ENCODE data around the gene DCLRE1A. TPM values are rescaled to one million over a fixed set of nuclear protein-coding genes. Genes with fewer than 3 reads are reported as not detected.

DCLRE1A gene
- total RNA-seq, 3 donors from 2014 or later, result 4.7 to 6.5 (median 5.1) TPM

DNA sequence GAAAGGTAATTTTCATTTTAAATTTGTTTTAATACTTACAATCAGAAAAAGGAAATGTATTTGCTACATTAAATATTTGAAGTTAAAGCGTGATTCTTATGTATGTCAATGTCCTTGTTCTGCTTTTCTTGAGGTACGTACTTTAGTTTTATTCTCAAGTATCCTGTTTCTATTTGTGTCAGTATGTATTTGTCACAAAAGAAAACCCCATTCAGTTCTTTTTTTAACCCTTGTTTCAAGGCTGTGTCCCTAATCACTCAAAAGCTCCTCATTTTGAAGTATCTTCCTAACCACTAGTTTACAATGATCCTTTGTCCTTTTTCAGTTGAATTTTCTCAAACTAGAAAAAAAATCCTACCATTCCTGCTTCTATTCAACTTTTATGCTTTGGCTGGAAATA lies 25.8 kb upstream of the DCLRE1A start:
- DNase-seq (no peak), ATAC-seq (no peak)
- TF ChIP-seq CTCF (IDR thresholded peaks at IDR 0.05), result no peak
- Histone ChIP-seq H3K4me1 (ENCODE audit: low read depth) (no peaks in the 10 kb centered on the region), H3K9me3 (no peaks in the 10 kb centered on the region), H3K36me3 (ENCODE audit: low read depth) (no peaks in the 10 kb centered on the region), H3K4me3 (no peak overlapping the region)
- intact Hi-C loops (cut with DNase I, micrococcal nuclease), result no loop called here

GRCh38 chr10:113876461-113876860 lies 22.6 kb upstream of the DCLRE1A start:
- ATAC-seq, result no peak
- no peak for DNase-seq
- no peak for TF ChIP-seq CTCF (IDR thresholded peaks at IDR 0.05)
- intact Hi-C loops (cut with DNase I, micrococcal nuclease), result no loop called here
- no peak overlapping the region for H3K4me3 ChIP-seq
- H3K4me1 ChIP-seq (ENCODE audit: low read depth), result no peaks in the 10 kb centered on the region
- peaks cover 8% of the 10 kb centered on the region for H3K9me3 ChIP-seq
- no peaks in the 10 kb centered on the region for H3K36me3 ChIP-seq (ENCODE audit: low read depth)

DNA sequence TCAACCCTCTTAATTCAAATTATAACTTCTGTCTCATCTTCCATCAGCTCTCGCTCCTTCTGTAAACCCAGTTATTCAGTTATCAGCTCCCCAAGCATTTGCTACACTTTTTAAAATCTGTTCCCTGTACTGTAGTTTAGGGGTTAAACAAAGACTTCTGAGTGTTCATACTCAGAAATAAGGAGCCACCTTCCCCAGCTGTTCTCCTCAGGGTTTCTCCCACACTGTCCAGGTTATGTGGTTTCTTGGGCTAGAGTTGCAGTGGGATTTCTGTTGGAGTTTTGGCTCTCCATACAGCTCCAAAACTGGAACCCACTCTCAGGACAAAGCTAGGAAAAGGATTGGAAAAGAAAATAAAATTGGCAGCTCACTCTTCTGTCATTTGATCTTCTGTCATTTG lies 21.3 kb upstream of the DCLRE1A start:
- H3K9me3 ChIP-seq, result peaks cover 8% of the 10 kb centered on the region
- no peak for TF ChIP-seq CTCF (IDR thresholded peaks at IDR 0.05)
- DNase-seq, result no peak
- intact Hi-C loops (cut with DNase I, micrococcal nuclease), result no loop called here
- ATAC-seq, result no peak
- no peaks in the 10 kb centered on the region for H3K4me1 ChIP-seq (ENCODE audit: low read depth)
- no peak overlapping the region for H3K4me3 ChIP-seq
- H3K36me3 ChIP-seq (ENCODE audit: low read depth), result no peaks in the 10 kb centered on the region

DNA sequence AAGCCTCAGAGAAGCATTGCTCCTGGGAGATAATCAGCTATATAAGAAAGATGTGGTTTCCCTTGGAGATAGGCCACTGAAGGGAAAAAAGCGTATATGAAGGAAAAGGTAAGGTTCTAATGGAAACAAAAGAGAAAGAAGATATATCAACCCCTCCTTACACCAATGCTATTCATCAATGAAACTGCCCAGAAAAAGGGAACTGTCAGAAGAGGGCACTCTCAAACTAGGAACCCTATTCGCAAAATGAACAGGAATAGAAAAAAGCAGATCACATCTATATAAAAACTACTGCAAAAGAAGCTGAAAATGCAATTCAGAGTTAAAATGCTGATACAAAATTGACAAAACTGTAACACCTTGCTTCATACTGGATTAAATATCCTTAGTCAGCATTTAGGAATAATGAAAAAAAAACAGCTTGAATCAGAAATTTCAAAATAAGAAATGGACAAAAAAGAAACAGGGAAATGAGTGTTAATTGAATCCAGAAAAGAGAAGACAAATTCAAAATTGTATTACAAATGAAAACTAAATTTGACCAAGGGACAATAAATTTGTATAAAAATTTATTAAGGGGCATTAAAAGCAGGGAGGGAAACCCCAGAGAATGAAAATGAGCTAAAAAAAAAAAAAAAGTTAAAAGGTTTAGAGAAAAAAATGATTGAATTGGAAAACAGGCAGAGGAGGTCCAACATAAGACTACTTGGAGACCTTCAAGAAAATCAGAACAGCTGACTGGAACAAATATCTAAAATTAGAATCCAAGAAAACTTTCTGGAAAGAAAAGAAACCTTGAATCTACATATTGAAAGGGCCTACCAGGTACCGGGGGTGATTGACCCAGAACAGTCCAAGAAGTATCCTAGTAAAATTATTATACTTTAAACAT lies 18.5 kb upstream of the DCLRE1A start:
- H3K9me3 ChIP-seq, result peaks cover 8% of the 10 kb centered on the region
- no peaks in the 10 kb centered on the region for H3K4me1 ChIP-seq (ENCODE audit: low read depth)
- no peak for DNase-seq
- TF ChIP-seq CTCF (IDR thresholded peaks at IDR 0.05), result no peak
- no peak for ATAC-seq
- intact Hi-C loops (cut with DNase I, micrococcal nuclease), result no loop called here
- no peaks in the 10 kb centered on the region for H3K36me3 ChIP-seq (ENCODE audit: low read depth)
- no peak overlapping the region for H3K4me3 ChIP-seq

DNA sequence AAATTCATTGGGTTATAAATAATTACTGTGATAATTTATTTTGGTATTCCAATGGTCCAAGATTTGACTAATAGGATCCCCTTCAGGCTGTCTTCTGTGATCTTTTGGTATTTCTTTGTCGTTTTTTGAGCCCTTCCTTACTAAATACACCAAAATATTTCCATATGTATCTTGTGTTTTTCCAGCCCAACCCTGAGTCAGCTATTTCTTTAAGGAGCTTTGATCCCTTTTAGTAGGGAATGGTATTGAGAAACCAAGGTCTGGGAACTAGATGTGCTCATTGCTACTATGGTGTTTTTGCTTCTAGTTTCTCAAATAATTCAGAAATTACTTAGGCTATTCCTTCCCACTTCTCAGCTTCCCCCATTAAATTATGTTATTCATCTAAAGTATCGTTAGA lies 15.9 kb upstream of the DCLRE1A start:
- intact Hi-C loops (cut with DNase I, micrococcal nuclease), result no loop called here
- Histone ChIP-seq H3K9me3 (peaks cover 8% of the 10 kb centered on the region), H3K4me1 (ENCODE audit: low read depth) (no peaks in the 10 kb centered on the region), H3K36me3 (ENCODE audit: low read depth) (no peaks in the 10 kb centered on the region), H3K4me3 (no peak overlapping the region)
- DNase-seq (no peak), ATAC-seq (no peak)
- TF ChIP-seq CTCF (IDR thresholded peaks at IDR 0.05), result no peak

Data from mucosa of descending colon (tissue), 3 donors.